Activated T-cell treated with anti-CD3 and anti-CD28 coated beads, Interleukin-2, amount 50 U/mL, for 4 hours (primary cell): ENCODE measurements around the gene ABR. TPM values are rescaled to one million over a fixed set of nuclear protein-coding genes. Genes with fewer than 3 reads are reported as not detected.

Experiments
- ATAC-seq, 2 donors: fragments of 200-7000 bp; cut with Tn5 transposase; one replicate each; pipeline ENCODE4 v1.10.0; 2021
- DNase-seq: peaks from one replicate; pipeline ENCODE4 v3.0.0-alpha.2; 2020
- H3K27me3 Mint-ChIP-seq: one replicate; pipeline ENCODE4 v1.8.0; 2021; ENCODE audit warnings: low read depth, mixed read lengths
- H3K36me3 Mint-ChIP-seq: one replicate; pipeline ENCODE4 v1.8.0; 2022; ENCODE audit warnings: mixed read lengths; ENCODE audit not compliant: insufficient read depth
- H3K4me1 Mint-ChIP-seq: one replicate; pipeline ENCODE4 v1.8.0; 2021; ENCODE audit warnings: low read depth, mixed read lengths
- H3K4me3 Mint-ChIP-seq: one replicate; pipeline ENCODE4 v1.8.0; 2021; ENCODE audit warnings: mild to moderate bottlenecking, moderate library complexity, mixed read lengths
- H3K9me3 Mint-ChIP-seq: one replicate; pipeline ENCODE4 v1.8.0; 2021; ENCODE audit warnings: mixed read lengths
- total RNA-seq, 3 donors: library from RNA; stranded (reverse); gene quantifications; one replicate each; pipeline ENCODE4 v1.2.1, GENCODE V29; 2021

The ABR gene
- total RNA-seq, 3 donors from 2014 or later = 41.0 to 44.7 (median 43.3) TPM

GRCh38 chr17:956905-957304 lies 222.9 kb downstream of the ABR start:
- no peaks in the 10 kb centered on the region for H3K9me3 Mint-ChIP-seq
- peaks cover 3% of the 10 kb centered on the region for H3K27me3 Mint-ChIP-seq
- H3K36me3 Mint-ChIP-seq = no peaks in the 10 kb centered on the region
- no peaks in the 10 kb centered on the region for H3K4me1 Mint-ChIP-seq
- DNase-seq = no peak
- no peak overlapping the region for H3K4me3 Mint-ChIP-seq
- ATAC-seq = no peak

GRCh38 chr17:954431-955164 lies 225.2 kb downstream of the ABR start:
- H3K4me3 Mint-ChIP-seq = no peak overlapping the region
- H3K27me3 Mint-ChIP-seq = peaks cover 13% of the 10 kb centered on the region
- H3K9me3 Mint-ChIP-seq = no peaks in the 10 kb centered on the region
- H3K36me3 Mint-ChIP-seq = no peaks in the 10 kb centered on the region
- ATAC-seq (no peak), DNase-seq (no peak)
- H3K4me1 Mint-ChIP-seq = no peaks in the 10 kb centered on the region

- ATAC-seq (no peak), DNase-seq (no peak)
- H3K36me3 Mint-ChIP-seq = no peaks in the 10 kb centered on the region
- H3K4me1 Mint-ChIP-seq = no peaks in the 10 kb centered on the region
- H3K9me3 Mint-ChIP-seq = no peaks in the 10 kb centered on the region
- H3K4me3 Mint-ChIP-seq = no peak overlapping the region
- H3K27me3 Mint-ChIP-seq = peaks cover 13% of the 10 kb centered on the region
Observed at GRCh38 chr17:953767-954166, 226.0 kb downstream of the ABR start.

Other genes starting within 250 kb of the ABR start
- under 1 TPM; 0.18 to 0.49 (median 0.18) TPM for gene NXN, start 200.2 kb downstream of the ABR start, total RNA-seq
- 10 to 100 TPM; 21.6 to 22.5 (median 22.1) TPM for gene TIMM22, start 182.9 kb downstream of the ABR start, total RNA-seq
- not detected for gene BHLHA9, start 90.5 kb upstream of the ABR start, total RNA-seq
- not detected for gene TRARG1, start 99.7 kb upstream of the ABR start, total RNA-seq
- 100 to 1,000 TPM; 470 to 529 (median 478) TPM for gene YWHAE, start 220.2 kb upstream of the ABR start, total RNA-seq